ENCODE results near the gene TLCD3B.

The TLCD3B gene

GRCh38 chr16:29987371-29988085 lies 43.5 kb downstream of the TLCD3B start:
- no peak overlapping the region for H3K4me3 ChIP-seq (ENCODE audit: low read depth, low read length)
- no peak for DNase-seq (ENCODE audit: low read depth)
- no peak for TF ChIP-seq CTCF (IDR thresholded peaks at IDR 0.05; ENCODE audit: low read depth, low read length, missing control alignments)

- no peak overlapping the region for H3K4me3 ChIP-seq (ENCODE audit: low read depth, low read length)
- DNase-seq (ENCODE audit: low read depth), result no peak
- no peak for TF ChIP-seq CTCF (IDR thresholded peaks at IDR 0.05; ENCODE audit: low read depth, low read length, missing control alignments)
Observed at GRCh38 chr16:29986931-29987330, 44.1 kb downstream of the TLCD3B start.

GRCh38 chr16:29986231-29986630 lies 44.8 kb downstream of the TLCD3B start:
- no peak for DNase-seq (ENCODE audit: low read depth)
- H3K4me3 ChIP-seq (ENCODE audit: low read depth, low read length), result no peak overlapping the region
- no peak for TF ChIP-seq CTCF (IDR thresholded peaks at IDR 0.05; ENCODE audit: low read depth, low read length, missing control alignments)

- H3K4me3 ChIP-seq (ENCODE audit: low read depth, low read length), result no peak overlapping the region
- no peak for TF ChIP-seq CTCF (IDR thresholded peaks at IDR 0.05; ENCODE audit: low read depth, low read length, missing control alignments)
- no peak for DNase-seq (ENCODE audit: low read depth)
Observed at GRCh38 chr16:29985271-29985811, 45.7 kb downstream of the TLCD3B start.

- H3K4me3 ChIP-seq (ENCODE audit: low read depth, low read length), result no peak overlapping the region
- TF ChIP-seq CTCF (IDR thresholded peaks at IDR 0.05; ENCODE audit: low read depth, low read length, missing control alignments), result no peak
- no peak for DNase-seq (ENCODE audit: low read depth)
Observed at GRCh38 chr16:29984764-29985147, 46.3 kb downstream of the TLCD3B start.

GRCh38 chr16:29984137-29984763 lies 46.8 kb downstream of the TLCD3B start:
- TF ChIP-seq CTCF (IDR thresholded peaks at IDR 0.05; ENCODE audit: low read depth, low read length, missing control alignments), result no peak
- H3K4me3 ChIP-seq (ENCODE audit: low read depth, low read length), result no peak overlapping the region
- no peak for DNase-seq (ENCODE audit: low read depth)

Measured in GM12864 (cell line).